HepG2 (cell line): Measurements from ENCODE around the gene DOCK9. TPM values are rescaled to one million over a fixed set of nuclear protein-coding genes. Genes with fewer than 3 reads are reported as not detected.

Experiments used
- ATAC-seq: fragments of 200-7000 bp; cut with Tn5 transposase; 3 replicates; pipeline ENCODE4 v1.9.1; 2020; ENCODE audit warnings: mild to moderate bottlenecking, moderate library complexity
- BruUV-seq: library from RNA; stranded (reverse); fragments of 400-500 nt; replicated peaks from 2 replicates; lab custom pipeline; 2021; lab: Mats Ljungman, UMichigan
- CTCF ChIA-PET: fragments of 300-600 bp; formaldehyde crosslinking; extraction: SDS; loops from one replicate; lab custom pipeline; 2021; ENCODE audit warnings: low total read pairs, inconsistent platforms, low intra/inter-chr PET ratio; lab: Yijun Ruan, JAX
- POLR2A ChIA-PET: fragments of 350-600 bp; sonication (Branson Sonifier 250); formaldehyde crosslinking; loops from one replicate; lab custom pipeline; 2020; ENCODE audit warnings: antibody characterized with exemption, inconsistent platforms; lab: Yijun Ruan, JAX
- DNase-seq: peaks from one replicate; pipeline ENCODE4 v3.0.0-alpha.2; 2015; ENCODE audit warnings: low spot score
- FAIRE-seq: peaks from 3 replicates; lab custom pipeline; 2011; peaks lifted over from hg19 to GRCh38; lab: Jason Lieb, UNC
- H2AFZ ChIP-seq: one replicate; pipeline ENCODE4 v1.6.1; 2011; ENCODE audit warnings: low read length, inconsistent platforms
- H3K27ac ChIP-seq: fragments of 300-600 bp; 3 replicates; pipeline ENCODE4 v1.8.0; 2011; ENCODE audit warnings: mixed run types, mild to moderate bottlenecking, mixed read lengths, low read length, inconsistent platforms; ENCODE audit not compliant: insufficient read depth; ENCODE audit errors: extremely low read length
- H3K27me3 ChIP-seq, 2 experiments: fragments of 200-600 bp in 1 of 2; 2 replicates in 1 of 2; 3 replicates in 1 of 2; pipeline versions ENCODE4 v1.6.0 to v1.8.0; 2011; ENCODE audit warnings: low read length in 2 of 2, mild to moderate bottlenecking in 2 of 2, moderate library complexity in 2 of 2, inconsistent platforms in 1 of 2; ENCODE audit not compliant: insufficient read depth in 2 of 2, control insufficient read depth in 1 of 2
- H3K36me3 ChIP-seq, 2 experiments: fragments of 200-600 bp in 1 of 2; replicated peaks in 1 of 2; 2 replicates in 1 of 2; 3 replicates in 1 of 2; pipeline versions ENCODE4 v1.5.1 to v1.8.0; 2011; ENCODE audit warnings: low read length in 2 of 2, inconsistent platforms in 1 of 2; ENCODE audit not compliant: insufficient read depth in 2 of 2, control insufficient read depth in 1 of 2
- H3K4me1 ChIP-seq: 2 replicates; pipeline ENCODE4 v1.5.1; 2012; ENCODE audit warnings: low read length, inconsistent platforms; ENCODE audit not compliant: insufficient read depth
- H3K4me2 ChIP-seq: 2 replicates; pipeline ENCODE4 v1.6.0; 2011; ENCODE audit warnings: low read depth, low read length, inconsistent platforms
- H3K4me3 ChIP-seq, 3 experiments: fragments of 200-600 bp in 1 of 3; sonication (generic), shearing (Covaris generic) in 1 of 3; replicated peaks in 1 of 3; 2 replicates each; pipeline ENCODE4 v1.5.1; 2011 to 2016; ENCODE audit warnings: low read length in 3 of 3, inconsistent platforms in 2 of 3, low read depth in 2 of 3, mild to moderate bottlenecking in 2 of 3, control low read depth in 1 of 3, mixed read lengths in 1 of 3; ENCODE audit not compliant: insufficient read depth in 1 of 3
- H3K79me2 ChIP-seq: one replicate; pipeline ENCODE4 v1.6.1; 2011; ENCODE audit warnings: low read length, inconsistent platforms; ENCODE audit not compliant: insufficient read depth
- H3K9ac ChIP-seq: 2 replicates; pipeline ENCODE4 v1.6.0; 2011; ENCODE audit warnings: mild to moderate bottlenecking, low read depth, low read length, inconsistent platforms; ENCODE audit not compliant: insufficient read depth
- H3K9me3 ChIP-seq: 2 replicates; pipeline ENCODE4 v1.5.1; 2012; ENCODE audit warnings: mild to moderate bottlenecking, low read length
- H4K20me1 ChIP-seq: 2 replicates; pipeline ENCODE4 v1.6.0; 2011; ENCODE audit warnings: inconsistent platforms, mild to moderate bottlenecking, low read length, moderate library complexity; ENCODE audit not compliant: insufficient read depth
- CHCHD3 ChIP-seq: sonication (generic); formaldehyde crosslinking; IDR thresholded peaks from 2 replicates; pipeline ENCODE4 v1.8.0; 2022; ENCODE audit warnings: mild to moderate bottlenecking, missing genetic modification reagents, moderate library complexity
- FOXA1 ChIP-seq, 2 experiments: fragments of 450-650 bp in 1 of 2; sonication (generic) in 1 of 2; formaldehyde crosslinking in 1 of 2; IDR thresholded peaks; 2 replicates each; pipeline versions ENCODE4 v1.4.0 to v1.6.1; 2016 to 2020; ENCODE audit warnings: missing genetic modification reagents in 1 of 2
- KAT8 ChIP-seq: IDR thresholded peaks from 2 replicates; pipeline ENCODE4 v1.6.1; 2016; ENCODE audit warnings: missing genetic modification reagents, missing compliant biosample characterization
- KLF9 ChIP-seq: IDR thresholded peaks from 2 replicates; pipeline ENCODE4 v1.6.1; 2016; ENCODE audit warnings: low read depth
- MAZ ChIP-seq, 2 experiments: sonication (generic) in 1 of 2; formaldehyde crosslinking in 1 of 2; IDR thresholded peaks; 2 replicates each; pipeline versions ENCODE4 v1.5.0 to v1.6.1; 2012 to 2020; ENCODE audit warnings: low read depth in 2 of 2, mild to moderate bottlenecking in 2 of 2, borderline replicate concordance in 1 of 2, improper control_type of control experiment in 1 of 2, low read length in 1 of 2, missing genetic modification reagents in 1 of 2, moderate library complexity in 1 of 2
- PHF8 ChIP-seq: sonication (generic); formaldehyde crosslinking; IDR thresholded peaks from 2 replicates; pipeline ENCODE4 v1.5.0; 2020; ENCODE audit warnings: missing genetic modification reagents
- PRMT3 ChIP-seq: sonication (generic); formaldehyde crosslinking; IDR thresholded peaks from 2 replicates; pipeline ENCODE4 v1.8.1; 2022; ENCODE audit warnings: low read depth, mild to moderate bottlenecking, moderate library complexity, missing genetic modification reagents, borderline replicate concordance
- RBFOX2 ChIP-seq: fragments of 200-400 bp; formaldehyde crosslinking; IDR thresholded peaks from 2 replicates; pipeline ENCODE4 v1.6.1; 2017; ENCODE audit warnings: low read depth, mild to moderate bottlenecking, low read length
- RCOR2 ChIP-seq: IDR thresholded peaks from 2 replicates; pipeline ENCODE4 v1.6.1; 2016; ENCODE audit warnings: missing biosample characterization, missing genetic modification reagents
- SMAD1 ChIP-seq: sonication (generic); formaldehyde crosslinking; IDR thresholded peaks from 2 replicates; pipeline ENCODE4 v1.4.0; 2020; ENCODE audit warnings: missing genetic modification reagents, low read depth, mild to moderate bottlenecking, borderline replicate concordance
- TBL1XR1 ChIP-seq: fragments of 150-350 bp; IDR thresholded peaks from 2 replicates; pipeline ENCODE4 v1.6.1; 2014; ENCODE audit warnings: borderline replicate concordance, low read length; ENCODE audit not compliant: partially characterized antibody
- ZMYM2 ChIP-seq: sonication (generic); formaldehyde crosslinking; IDR thresholded peaks from 2 replicates; pipeline ENCODE4 v1.8.0; 2022; ENCODE audit warnings: mild to moderate bottlenecking, missing genetic modification reagents
- ZNF460 ChIP-seq: sonication (generic); formaldehyde crosslinking; IDR thresholded peaks from 2 replicates; pipeline ENCODE4 v1.5.1; 2020; ENCODE audit warnings: missing genetic modification reagents, mild to moderate bottlenecking, borderline replicate concordance
- ZNF616 ChIP-seq: sonication (generic); formaldehyde crosslinking; IDR thresholded peaks from 2 replicates; pipeline ENCODE4 v1.5.0; 2020; ENCODE audit warnings: low read depth, mild to moderate bottlenecking, missing genetic modification reagents
- ZNF761 ChIP-seq: sonication (generic); formaldehyde crosslinking; conservative IDR thresholded peaks from 2 replicates; pipeline ENCODE4 v1.4.0; 2020; ENCODE audit warnings: mild to moderate bottlenecking, missing genetic modification reagents
- WGBS: methylation state at CpG from one replicate; pipeline ENCODE4 v1.1.6; 2017; ENCODE audit warnings: low lambda C conversion rate; 5-methylcytosine and 5-hydroxymethylcytosine counted together
- in situ Hi-C: cut with HindIII; loops from 2 replicates; pipeline ENCODE4 v1.10.0; 2017; ENCODE audit warnings: low pct_unique_long_range_greater_than_20kb; ENCODE audit not compliant: extremely low pct_ligation_motif_present
- intact Hi-C: fragments of 100-400 bp; cut with micrococcal nuclease; formaldehyde crosslinking; loops from one replicate; pipeline ENCODE4 v1.10.0; 2022; ENCODE audit not compliant: unreplicated experiment
- polyA plus RNA-seq, 8 experiments: library from polyadenylated mRNA; depleted of rRNA in 3 of 8; stranded (reverse) in 7 of 8; unstranded in 1 of 8; fragments of >200 nt; fragmentation: Illumina TruSeq in 4 of 8; extraction: Trizol in 4 of 8; gene quantifications; 2 replicates each; pipeline versions ENCODE4 v1.2.1 to v1.2.3, GENCODE V29; 2011 to 2016; ENCODE audit warnings: low read depth in 4 of 8, missing spikeins in 1 of 8, mixed read lengths in 1 of 8; ENCODE audit not compliant: insufficient read depth in 1 of 8
- total RNA-seq, 5 experiments: library from RNA; depleted of rRNA; stranded (reverse); fragments of >200 nt; fragmentation: Illumina TruSeq; extraction: Trizol; gene quantifications; 2 replicates each; pipeline ENCODE4 v1.2.3, GENCODE V29; 2016; ENCODE audit warnings: low read depth in 1 of 5
- TF ChIP-seq, protein P1 (sequence below): sonication (generic); formaldehyde crosslinking; IDR thresholded peaks from 2 replicates; pipeline ENCODE4 v1.8.1; 2023; ENCODE audit warnings: mild to moderate bottlenecking, missing genetic modification reagents
- TF ChIP-seq, protein P2 (sequence below): sonication (generic); formaldehyde crosslinking; IDR thresholded peaks from 2 replicates; pipeline ENCODE4 v1.4.0; 2020; ENCODE audit warnings: missing genetic modification reagents
- TF ChIP-seq, protein P3 (sequence below), 2 experiments: sonication (generic) in 1 of 2; formaldehyde crosslinking in 1 of 2; IDR thresholded peaks; 2 replicates each; pipeline versions ENCODE4 v1.5.1 to v1.6.1; 2011 to 2020; ENCODE audit warnings: borderline replicate concordance in 1 of 2, low read depth in 1 of 2, low read length in 1 of 2, mild to moderate bottlenecking in 1 of 2, missing genetic modification reagents in 1 of 2, moderate library complexity in 1 of 2

Gene DOCK9
- total and polyA plus RNA-seq, 2 of the 13 experiments (the other 11 are each of a cell fraction or from before 2014, with no cell fraction given) = 0.44 to 0.97 TPM

DNA sequence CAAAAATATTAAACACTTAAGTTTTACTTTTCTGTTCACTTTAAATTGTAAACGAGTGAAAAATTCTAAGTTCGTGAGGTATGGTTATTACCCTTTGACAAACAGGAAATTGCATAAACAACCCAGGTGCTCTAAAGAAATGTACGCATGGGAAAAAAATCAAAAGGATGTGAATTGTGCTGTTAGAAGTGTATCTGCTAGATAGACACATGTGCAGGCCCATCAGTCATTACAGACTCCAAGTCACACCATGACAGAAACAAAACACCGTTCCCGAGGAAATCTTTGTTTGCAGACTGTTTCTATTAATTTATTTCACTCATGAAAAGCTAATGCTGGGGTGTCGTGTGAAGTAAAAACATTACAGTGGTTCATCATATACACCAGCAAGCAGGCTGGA, 17.0 kb upstream of the DOCK9 start (continued):
- TF ChIP-seq ZNF616 (CRISPR knock-in tag) = no peak
- TF ChIP-seq ZNF761 (CRISPR knock-in tag) = no peak
- TF ChIP-seq PRMT3 (CRISPR knock-in tag) = no peak
- TF ChIP-seq, protein P1, sequence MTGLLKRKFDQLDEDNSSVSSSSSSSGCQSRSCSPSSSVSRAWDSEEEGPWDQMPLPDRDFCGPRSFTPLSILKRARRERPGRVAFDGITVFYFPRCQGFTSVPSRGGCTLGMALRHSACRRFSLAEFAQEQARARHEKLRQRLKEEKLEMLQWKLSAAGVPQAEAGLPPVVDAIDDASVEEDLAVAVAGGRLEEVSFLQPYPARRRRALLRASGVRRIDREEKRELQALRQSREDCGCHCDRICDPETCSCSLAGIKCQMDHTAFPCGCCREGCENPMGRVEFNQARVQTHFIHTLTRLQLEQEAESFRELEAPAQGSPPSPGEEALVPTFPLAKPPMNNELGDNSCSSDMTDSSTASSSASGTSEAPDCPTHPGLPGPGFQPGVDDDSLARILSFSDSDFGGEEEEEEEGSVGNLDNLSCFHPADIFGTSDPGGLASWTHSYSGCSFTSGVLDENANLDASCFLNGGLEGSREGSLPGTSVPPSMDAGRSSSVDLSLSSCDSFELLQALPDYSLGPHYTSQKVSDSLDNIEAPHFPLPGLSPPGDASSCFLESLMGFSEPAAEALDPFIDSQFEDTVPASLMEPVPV = no peak

DNA sequence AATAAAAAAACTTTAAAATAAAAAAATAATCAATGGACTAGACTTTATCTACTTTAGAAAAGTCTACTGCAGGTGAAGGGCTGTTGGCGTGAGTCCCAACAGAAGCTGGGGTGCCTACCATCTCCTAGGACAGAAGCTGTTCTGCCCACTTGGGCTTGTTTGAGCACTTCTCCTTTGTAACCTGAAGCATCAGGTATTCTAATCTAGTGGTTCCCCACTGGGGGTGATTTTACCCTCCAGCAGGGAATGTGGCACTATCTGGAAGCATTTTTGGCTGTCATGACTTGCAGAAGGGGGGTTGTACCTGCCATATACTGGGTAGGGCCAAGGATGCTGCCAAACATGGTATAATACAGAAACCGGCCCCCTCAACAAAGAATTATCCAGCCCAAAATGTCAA, 16.2 kb upstream of the DOCK9 start:
- Histone ChIP-seq H3K9me3 (no peaks in the 10 kb centered on the region), H4K20me1 (no peaks in the 10 kb centered on the region), H3K4me3 (no peak overlapping the region), H3K27ac (no peak overlapping the region), H3K9ac (no peak overlapping the region), H3K4me2 (no peak overlapping the region), H3K79me2 (no peaks in the 10 kb centered on the region), H3K4me1 (no peaks in the 10 kb centered on the region), H3K27me3 (no peaks in the 10 kb centered on the region), H2AFZ (no peak overlapping the region), H3K36me3 (no peaks in the 10 kb centered on the region)
- no TSS peak for BruUV-seq
- POLR2A ChIA-PET = no interaction called here
- DNase-seq = no peak
- intact Hi-C loops (no loop called here), in situ Hi-C loops (no loop called here)
- FAIRE-seq = no peak
- CTCF ChIA-PET = no interaction called here
- 84% methylated on average over 2 of the region's 2 CpGs for WGBS
- no peak for ATAC-seq
- TF ChIP-seq, protein P2, sequence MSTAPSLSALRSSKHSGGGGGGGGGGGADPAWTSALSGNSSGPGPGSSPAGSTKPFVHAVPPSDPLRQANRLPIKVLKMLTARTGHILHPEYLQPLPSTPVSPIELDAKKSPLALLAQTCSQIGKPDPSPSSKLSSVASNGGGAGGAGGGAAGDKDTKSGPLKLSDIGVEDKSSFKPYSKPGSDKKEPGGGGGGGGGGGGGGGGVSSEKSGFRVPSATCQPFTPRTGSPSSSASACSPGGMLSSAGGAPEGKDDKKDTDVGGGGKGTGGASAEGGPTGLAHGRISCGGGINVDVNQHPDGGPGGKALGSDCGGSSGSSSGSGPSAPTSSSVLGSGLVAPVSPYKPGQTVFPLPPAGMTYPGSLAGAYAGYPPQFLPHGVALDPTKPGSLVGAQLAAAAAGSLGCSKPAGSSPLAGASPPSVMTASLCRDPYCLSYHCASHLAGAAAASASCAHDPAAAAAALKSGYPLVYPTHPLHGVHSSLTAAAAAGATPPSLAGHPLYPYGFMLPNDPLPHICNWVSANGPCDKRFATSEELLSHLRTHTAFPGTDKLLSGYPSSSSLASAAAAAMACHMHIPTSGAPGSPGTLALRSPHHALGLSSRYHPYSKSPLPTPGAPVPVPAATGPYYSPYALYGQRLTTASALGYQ = no peak
- no peak for TF ChIP-seq PHF8 (CRISPR knock-in tag)
- no peak for TF ChIP-seq RBFOX2
- no peak for TF ChIP-seq RCOR2 (CRISPR knock-in tag)
- TF ChIP-seq, protein P3, sequence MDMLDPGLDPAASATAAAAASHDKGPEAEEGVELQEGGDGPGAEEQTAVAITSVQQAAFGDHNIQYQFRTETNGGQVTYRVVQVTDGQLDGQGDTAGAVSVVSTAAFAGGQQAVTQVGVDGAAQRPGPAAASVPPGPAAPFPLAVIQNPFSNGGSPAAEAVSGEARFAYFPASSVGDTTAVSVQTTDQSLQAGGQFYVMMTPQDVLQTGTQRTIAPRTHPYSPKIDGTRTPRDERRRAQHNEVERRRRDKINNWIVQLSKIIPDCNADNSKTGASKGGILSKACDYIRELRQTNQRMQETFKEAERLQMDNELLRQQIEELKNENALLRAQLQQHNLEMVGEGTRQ (IDR thresholded peaks at IDR 0.05; ENCODE audit: low read depth, low read length) = no peak
- TF ChIP-seq, protein P3 (CRISPR knock-in tag; IDR thresholded peaks at IDR 0.05; ENCODE audit: borderline replicate concordance) = no peak
- no peak for TF ChIP-seq KLF9 (CRISPR knock-in tag)
- no peak for TF ChIP-seq SMAD1
- no peak for TF ChIP-seq TBL1XR1
- TF ChIP-seq MAZ (IDR thresholded peaks at IDR 0.05; ENCODE audit: borderline replicate concordance, low read depth, low read length) = no peak
- TF ChIP-seq MAZ (CRISPR knock-in tag; IDR thresholded peaks at IDR 0.05; ENCODE audit: low read depth) = no peak
- no peak for TF ChIP-seq FOXA1 (IDR thresholded peaks at IDR 0.05)
- no peak for TF ChIP-seq FOXA1 (CRISPR knock-in tag; IDR thresholded peaks at IDR 0.05)
- no peak for TF ChIP-seq ZNF460
- no peak for TF ChIP-seq CHCHD3 (CRISPR knock-in tag)
- no peak for TF ChIP-seq KAT8 (CRISPR knock-in tag)
- no peak for TF ChIP-seq ZMYM2 (CRISPR knock-in tag)
